HG02623 (cell line): ENCODE data around the gene KHDC4.

Experiments used
- ATAC-seq: cut with Tn5 transposase; IDR thresholded peaks from one replicate; pipeline ENCODE4 v1.9.1; 2021; ENCODE audit warnings: moderate library complexity; ENCODE audit not compliant: unreplicated experiment

The KHDC4 gene

GRCh38 chr1:155970531-155971167 lies 36.4 kb upstream of the KHDC4 start:
- ATAC-seq = no peak

GRCh38 chr1:155969377-155969791 lies 35.2 kb upstream of the KHDC4 start:
- ATAC-seq = no peak

GRCh38 chr1:155968670-155969069 lies 34.5 kb upstream of the KHDC4 start:
- ATAC-seq = no peak

- ATAC-seq = no peak
These were observed 33.8 kb upstream of the KHDC4 start for GRCh38 chr1:155968051-155968400.

- no peak for ATAC-seq
These were observed 33.3 kb upstream of the KHDC4 start for GRCh38 chr1:155967341-155968050.

GRCh38 chr1:155966750-155967149 lies 32.5 kb upstream of the KHDC4 start:
- no peak for ATAC-seq

GRCh38 chr1:155966135-155966534 lies 31.9 kb upstream of the KHDC4 start:
- no peak for ATAC-seq

- no peak for ATAC-seq
These were observed 30.0 kb upstream of the KHDC4 start for GRCh38 chr1:155964193-155964592.

- no peak for ATAC-seq
These were observed 28.5 kb upstream of the KHDC4 start for GRCh38 chr1:155962599-155963211.

- ATAC-seq = no peak
These were observed 27.7 kb upstream of the KHDC4 start for GRCh38 chr1:155961937-155962336.

- no peak for ATAC-seq
These were observed 26.0 kb upstream of the KHDC4 start for GRCh38 chr1:155960081-155960745.

- ATAC-seq = no peak
These were observed 23.2 kb upstream of the KHDC4 start for GRCh38 chr1:155957411-155957915.

GRCh38 chr1:155954645-155955044 lies 20.4 kb upstream of the KHDC4 start:
- ATAC-seq = no peak

GRCh38 chr1:155952505-155952890 lies 18.3 kb upstream of the KHDC4 start:
- no peak for ATAC-seq

GRCh38 chr1:155951753-155952504 lies 17.7 kb upstream of the KHDC4 start:
- no peak for ATAC-seq

GRCh38 chr1:155950829-155951228 lies 16.6 kb upstream of the KHDC4 start:
- ATAC-seq = no peak

GRCh38 chr1:155947741-155948140 lies 13.5 kb upstream of the KHDC4 start:
- no peak for ATAC-seq

GRCh38 chr1:155947292-155947691 lies 13.1 kb upstream of the KHDC4 start:
- no peak for ATAC-seq

GRCh38 chr1:155946633-155947219 lies 12.5 kb upstream of the KHDC4 start:
- peak; percentile 15 for ATAC-seq

- no peak for ATAC-seq
These were observed 10.2 kb upstream of the KHDC4 start for GRCh38 chr1:155944444-155944799.
